GM12873 (cell line): ENCODE measurements around the gene ZNF277.

Experiments used
- TF ChIP-seq, protein P1 (sequence below): IDR thresholded peaks from 2 replicates; pipeline ENCODE4 v1.5.1; 2012; ENCODE audit warnings: low read depth, mild to moderate bottlenecking, moderate library complexity, low read length, control low read depth; ENCODE audit not compliant: insufficient read depth; ENCODE audit errors: missing control alignments

Gene ZNF277

GRCh38 chr7:112203365-112203739 lies 3.1 kb upstream of the ZNF277 start:
- TF ChIP-seq, protein P1, sequence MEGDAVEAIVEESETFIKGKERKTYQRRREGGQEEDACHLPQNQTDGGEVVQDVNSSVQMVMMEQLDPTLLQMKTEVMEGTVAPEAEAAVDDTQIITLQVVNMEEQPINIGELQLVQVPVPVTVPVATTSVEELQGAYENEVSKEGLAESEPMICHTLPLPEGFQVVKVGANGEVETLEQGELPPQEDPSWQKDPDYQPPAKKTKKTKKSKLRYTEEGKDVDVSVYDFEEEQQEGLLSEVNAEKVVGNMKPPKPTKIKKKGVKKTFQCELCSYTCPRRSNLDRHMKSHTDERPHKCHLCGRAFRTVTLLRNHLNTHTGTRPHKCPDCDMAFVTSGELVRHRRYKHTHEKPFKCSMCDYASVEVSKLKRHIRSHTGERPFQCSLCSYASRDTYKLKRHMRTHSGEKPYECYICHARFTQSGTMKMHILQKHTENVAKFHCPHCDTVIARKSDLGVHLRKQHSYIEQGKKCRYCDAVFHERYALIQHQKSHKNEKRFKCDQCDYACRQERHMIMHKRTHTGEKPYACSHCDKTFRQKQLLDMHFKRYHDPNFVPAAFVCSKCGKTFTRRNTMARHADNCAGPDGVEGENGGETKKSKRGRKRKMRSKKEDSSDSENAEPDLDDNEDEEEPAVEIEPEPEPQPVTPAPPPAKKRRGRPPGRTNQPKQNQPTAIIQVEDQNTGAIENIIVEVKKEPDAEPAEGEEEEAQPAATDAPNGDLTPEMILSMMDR: no peak

- TF ChIP-seq, protein P1: no peak
Observed at GRCh38 chr7:112204499-112205342, 1.8 kb upstream of the ZNF277 start.

- TF ChIP-seq, protein P1: no peak
Observed at GRCh38 chr7:112205343-112206237, 905 bp upstream of the ZNF277 start.

DNA sequence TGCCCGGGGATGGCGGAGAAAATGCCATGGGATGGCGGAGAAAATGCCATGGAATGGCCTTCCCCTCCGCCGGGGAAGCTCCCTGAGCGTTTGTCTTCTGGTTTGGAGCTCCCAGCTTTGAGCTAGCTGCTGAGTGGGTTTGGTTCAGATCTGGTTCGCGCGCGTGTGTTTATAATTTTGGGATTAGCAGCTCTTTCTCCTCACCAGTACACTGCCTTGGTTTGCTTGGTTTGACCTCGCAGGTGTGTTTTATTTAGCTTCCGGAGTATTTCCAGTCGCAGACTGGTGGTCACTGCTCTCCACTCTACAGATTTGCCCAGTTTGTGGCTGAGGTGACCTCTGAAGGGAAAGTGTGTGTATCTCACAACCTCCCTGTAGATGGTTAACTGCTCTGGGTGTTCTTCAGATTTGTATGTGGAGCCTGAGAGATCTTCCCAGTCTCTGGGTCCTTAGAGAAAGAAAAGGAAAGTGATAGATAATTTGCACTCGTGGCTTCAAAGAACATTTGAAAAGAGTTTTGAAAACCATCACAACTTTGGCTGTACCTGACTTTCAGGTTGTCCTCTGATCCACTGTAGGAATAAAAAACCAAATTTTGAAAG lies 597 bp downstream of the ZNF277 start:
- TF ChIP-seq, protein P1: no peak

- TF ChIP-seq, protein P1: no peak
Observed at GRCh38 chr7:112207765-112208164, 1.3 kb downstream of the ZNF277 start.

- TF ChIP-seq, protein P1: no peak
Observed at GRCh38 chr7:112211348-112211907, 4.9 kb downstream of the ZNF277 start.
